OCI-LY1 (cell line): Measurements from ENCODE around the gene WIPF1.

Experiments
- H2AFZ ChIP-seq: fragments of 200-600 bp; sonication (generic), shearing (Covaris generic); 2 replicates; pipeline ENCODE4 v1.6.0; 2014; ENCODE audit warnings: antibody characterized with exemption, mild to moderate bottlenecking, low read length
- H3F3A ChIP-seq: fragments of 200-600 bp; sonication (generic), shearing (Covaris generic); 2 replicates; pipeline ENCODE4 v1.6.0; 2014; ENCODE audit warnings: mild to moderate bottlenecking, antibody characterized with exemption, low read length, moderate library complexity; ENCODE audit not compliant: insufficient read depth
- H3K27ac ChIP-seq: fragments of 200-600 bp; sonication (generic); 2 replicates; pipeline ENCODE4 v1.5.1; 2014; ENCODE audit warnings: low read length, mixed run types, mild to moderate bottlenecking, low read depth; ENCODE audit not compliant: poor library complexity, severe bottlenecking
- H3K27me3 ChIP-seq: fragments of 200-600 bp; sonication (generic); 2 replicates; pipeline ENCODE4 v1.6.0; 2014; ENCODE audit warnings: antibody characterized with exemption, mild to moderate bottlenecking, low read length, moderate library complexity; ENCODE audit not compliant: insufficient read depth
- H3K36me3 ChIP-seq: fragments of 200-600 bp; sonication (generic); 2 replicates; pipeline ENCODE4 v1.6.1; 2014; ENCODE audit warnings: mild to moderate bottlenecking, antibody characterized with exemption, low read length, moderate library complexity, mixed read lengths; ENCODE audit not compliant: insufficient read depth
- H3K4me1 ChIP-seq: fragments of 200-600 bp; sonication (generic); 2 replicates; pipeline ENCODE4 v1.5.1; 2014; ENCODE audit warnings: mild to moderate bottlenecking, low read length, moderate library complexity; ENCODE audit not compliant: insufficient read depth, severe bottlenecking
- H3K4me2 ChIP-seq: fragments of 200-600 bp; sonication (generic), shearing (Covaris generic); 2 replicates; pipeline ENCODE4 v1.6.1; 2014; ENCODE audit warnings: low read length
- H3K4me3 ChIP-seq: fragments of 200-600 bp; sonication (generic); 2 replicates; pipeline ENCODE4 v1.5.1; 2014; ENCODE audit warnings: low read length, low read depth, mild to moderate bottlenecking, mixed read lengths; ENCODE audit not compliant: poor library complexity, severe bottlenecking
- H3K79me2 ChIP-seq: fragments of 200-600 bp; shearing (Covaris generic); 2 replicates; pipeline ENCODE4 v1.6.1; 2016; ENCODE audit warnings: mixed run types, low read length, mixed read lengths; ENCODE audit not compliant: insufficient read depth
- H3K9ac ChIP-seq: fragments of 200-600 bp; sonication (generic), shearing (Covaris generic); 2 replicates; pipeline ENCODE4 v1.6.1; 2014; ENCODE audit warnings: mild to moderate bottlenecking, low read length, mixed read lengths
- H3K9me2 ChIP-seq: fragments of 200-600 bp; sonication (generic), shearing (Covaris generic); 2 replicates; pipeline ENCODE4 v1.6.1; 2014; ENCODE audit warnings: low read depth, mild to moderate bottlenecking, low read length, mixed read lengths
- H3K9me3 ChIP-seq: fragments of 200-600 bp; shearing (Covaris generic); 2 replicates; pipeline ENCODE4 v1.6.1; 2014; ENCODE audit warnings: low read length, mixed read lengths
- H4K20me1 ChIP-seq: fragments of 200-600 bp; sonication (generic), shearing (Covaris generic); 2 replicates; pipeline ENCODE4 v1.6.0; 2016; ENCODE audit warnings: mild to moderate bottlenecking, low read length; ENCODE audit not compliant: insufficient read depth
- EZH2 ChIP-seq: fragments of 200-600 bp; sonication (generic), shearing (Covaris generic); IDR thresholded peaks from 2 replicates; pipeline ENCODE4 v1.8.0; 2017; ENCODE audit warnings: borderline replicate concordance, mixed run types, mild to moderate bottlenecking, antibody characterized with exemption, low read length, moderate library complexity, mixed read lengths
- TF ChIP-seq, protein P1 (sequence below): fragments of 200-600 bp; sonication (generic), shearing (Covaris generic); IDR thresholded peaks from 2 replicates; pipeline ENCODE4 v1.5.1; 2017; ENCODE audit warnings: mild to moderate bottlenecking, antibody characterized with exemption, low read length, moderate library complexity, mixed read lengths

The WIPF1 gene

GRCh38 chr2:174561972-174562370 lies 35.6 kb downstream of the WIPF1 start:
- H3K9me3 ChIP-seq, result no peaks in the 10 kb centered on the region
- no peak overlapping the region for H2AFZ ChIP-seq
- H3F3A ChIP-seq, result no peaks in the 10 kb centered on the region; the same call in 1 of the 2 replicates
- no peaks in the 10 kb centered on the region for H3K27me3 ChIP-seq
- no peak overlapping the region for H3K9ac ChIP-seq
- no peaks in the 10 kb centered on the region for H3K79me2 ChIP-seq
- H3K4me1 ChIP-seq, result no peaks in the 10 kb centered on the region
- H3K36me3 ChIP-seq, result peaks cover 78% of the 10 kb centered on the region
- no peaks in the 10 kb centered on the region for H4K20me1 ChIP-seq
- no peak for TF ChIP-seq EZH2
- no peaks in the 10 kb centered on the region for H3K9me2 ChIP-seq
- no peak overlapping the region for H3K4me2 ChIP-seq
- no peak overlapping the region for H3K4me3 ChIP-seq
- H3K27ac ChIP-seq, result no peak overlapping the region

DNA sequence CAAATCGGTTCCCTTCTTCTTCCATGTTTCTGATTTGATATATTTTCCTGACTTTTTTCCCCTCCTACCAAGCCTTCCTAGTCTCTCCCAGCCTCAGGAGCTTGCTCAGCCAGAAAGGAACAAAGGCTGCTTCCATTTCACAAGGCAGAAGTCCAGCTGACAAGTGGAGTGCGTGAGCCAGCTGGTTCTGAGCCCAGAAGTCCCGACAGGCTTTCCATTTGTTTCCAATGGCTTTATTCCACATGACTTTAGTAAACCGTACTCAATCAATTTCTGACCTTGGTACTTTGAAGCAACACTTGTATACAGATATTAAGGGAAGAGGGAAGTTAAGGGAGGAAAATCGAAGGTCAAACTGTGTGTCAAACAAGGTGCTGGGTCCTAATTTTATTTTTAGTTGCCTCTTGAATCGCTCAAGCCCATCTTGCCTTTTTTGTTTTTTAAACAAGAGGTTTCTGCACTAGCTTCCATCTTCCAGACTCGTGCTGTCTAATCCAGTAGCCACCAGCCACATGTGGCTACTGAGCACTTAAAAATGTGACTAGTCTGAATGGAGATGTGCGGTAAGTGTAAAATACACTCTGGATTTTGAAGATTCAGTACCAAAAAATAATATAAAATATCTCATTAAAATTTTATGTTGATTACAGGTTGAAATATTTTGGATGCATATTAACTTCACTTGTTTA lies 36.2 kb downstream of the WIPF1 start:
- H4K20me1 ChIP-seq, result no peaks in the 10 kb centered on the region
- H3K27ac ChIP-seq, result no peak overlapping the region
- no peak overlapping the region for H3K9ac ChIP-seq
- H3K4me3 ChIP-seq, result no peak overlapping the region
- no peaks in the 10 kb centered on the region for H3K9me3 ChIP-seq
- peaks cover 73% of the 10 kb centered on the region for H3K36me3 ChIP-seq
- H3K4me1 ChIP-seq, result no peaks in the 10 kb centered on the region
- no peaks in the 10 kb centered on the region for H3K27me3 ChIP-seq
- H3K79me2 ChIP-seq, result no peaks in the 10 kb centered on the region
- H3K4me2 ChIP-seq, result no peak overlapping the region
- no peak overlapping the region for H2AFZ ChIP-seq
- no peaks in the 10 kb centered on the region for H3K9me2 ChIP-seq
- H3F3A ChIP-seq, result no peaks in the 10 kb centered on the region; the same call in 1 of the 2 replicates
- TF ChIP-seq, protein P1, sequence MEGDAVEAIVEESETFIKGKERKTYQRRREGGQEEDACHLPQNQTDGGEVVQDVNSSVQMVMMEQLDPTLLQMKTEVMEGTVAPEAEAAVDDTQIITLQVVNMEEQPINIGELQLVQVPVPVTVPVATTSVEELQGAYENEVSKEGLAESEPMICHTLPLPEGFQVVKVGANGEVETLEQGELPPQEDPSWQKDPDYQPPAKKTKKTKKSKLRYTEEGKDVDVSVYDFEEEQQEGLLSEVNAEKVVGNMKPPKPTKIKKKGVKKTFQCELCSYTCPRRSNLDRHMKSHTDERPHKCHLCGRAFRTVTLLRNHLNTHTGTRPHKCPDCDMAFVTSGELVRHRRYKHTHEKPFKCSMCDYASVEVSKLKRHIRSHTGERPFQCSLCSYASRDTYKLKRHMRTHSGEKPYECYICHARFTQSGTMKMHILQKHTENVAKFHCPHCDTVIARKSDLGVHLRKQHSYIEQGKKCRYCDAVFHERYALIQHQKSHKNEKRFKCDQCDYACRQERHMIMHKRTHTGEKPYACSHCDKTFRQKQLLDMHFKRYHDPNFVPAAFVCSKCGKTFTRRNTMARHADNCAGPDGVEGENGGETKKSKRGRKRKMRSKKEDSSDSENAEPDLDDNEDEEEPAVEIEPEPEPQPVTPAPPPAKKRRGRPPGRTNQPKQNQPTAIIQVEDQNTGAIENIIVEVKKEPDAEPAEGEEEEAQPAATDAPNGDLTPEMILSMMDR, result no peak
- no peak for TF ChIP-seq EZH2

GRCh38 chr2:174560737-174561136 lies 36.9 kb downstream of the WIPF1 start:
- H3K27ac ChIP-seq, result no peak overlapping the region
- no peak overlapping the region for H3K4me2 ChIP-seq
- no peak overlapping the region for H2AFZ ChIP-seq
- no peaks in the 10 kb centered on the region for H3K27me3 ChIP-seq
- 0 out of 2 replicates have a peak, but pooled peaks cover 2% of the 10 kb centered on the region for H3F3A ChIP-seq
- no peak overlapping the region for H3K4me3 ChIP-seq
- no peaks in the 10 kb centered on the region for H4K20me1 ChIP-seq
- H3K9me2 ChIP-seq, result no peaks in the 10 kb centered on the region
- H3K36me3 ChIP-seq, result peaks cover 68% of the 10 kb centered on the region
- TF ChIP-seq, protein P1, result no peak
- no peak for TF ChIP-seq EZH2
- H3K9ac ChIP-seq, result no peak overlapping the region
- no peaks in the 10 kb centered on the region for H3K9me3 ChIP-seq
- no peaks in the 10 kb centered on the region for H3K4me1 ChIP-seq
- no peaks in the 10 kb centered on the region for H3K79me2 ChIP-seq

GRCh38 chr2:174555998-174556397 lies 41.6 kb downstream of the WIPF1 start:
- Histone ChIP-seq H3K27me3 (no peaks in the 10 kb centered on the region), H3K79me2 (no peaks in the 10 kb centered on the region), H3K27ac (peak overlapping the region; percentile 10), H3K9ac (no peak overlapping the region), H4K20me1 (no peaks in the 10 kb centered on the region), H3K9me3 (no peaks in the 10 kb centered on the region), H3K4me3 (no peak overlapping the region), H3F3A (0 out of 2 replicates have a peak, but pooled peaks cover 5% of the 10 kb centered on the region), H2AFZ (no peak overlapping the region), H3K4me2 (no peak overlapping the region), H3K9me2 (no peaks in the 10 kb centered on the region), H3K36me3 (peaks cover 22% of the 10 kb centered on the region; the same call in 1 of the 2 replicates), H3K4me1 (peaks cover 18% of the 10 kb centered on the region)
- TF ChIP-seq EZH2, result no peak
- TF ChIP-seq, protein P1, result no peak
